Right lung (tissue), 5 donors: ENCODE results near the gene SMARCC2. TPM values are rescaled to one million over a fixed set of nuclear protein-coding genes. Genes with fewer than 3 reads are reported as not detected.
"Not testable (repeated sequence)": the region's sequence is repeated elsewhere in the genome, so short reads cannot be mapped to it uniquely, and the experiment has no call there.

ENCODE experiments used
- DNase-seq, 2 donors: peaks; one replicate each; pipeline ENCODE4 v3.0.0-alpha.2; 2013
- polyA plus RNA-seq, 5 donors: library from polyadenylated mRNA; unstranded; fragments of 120-200 nt; gene quantifications; one replicate each; pipeline versions ENCODE4 v1.2.1 to v1.2.3, GENCODE V29; 2013; ENCODE audit warnings: inconsistent platforms in 1 of 5, low replicate concordance in 1 of 5; ENCODE audit not compliant: insufficient read length in 5 of 5, insufficient read depth in 1 of 5

SMARCC2 gene
- polyA plus RNA-seq, 5 donors: 90.6 to 124 (median 119) TPM

DNA sequence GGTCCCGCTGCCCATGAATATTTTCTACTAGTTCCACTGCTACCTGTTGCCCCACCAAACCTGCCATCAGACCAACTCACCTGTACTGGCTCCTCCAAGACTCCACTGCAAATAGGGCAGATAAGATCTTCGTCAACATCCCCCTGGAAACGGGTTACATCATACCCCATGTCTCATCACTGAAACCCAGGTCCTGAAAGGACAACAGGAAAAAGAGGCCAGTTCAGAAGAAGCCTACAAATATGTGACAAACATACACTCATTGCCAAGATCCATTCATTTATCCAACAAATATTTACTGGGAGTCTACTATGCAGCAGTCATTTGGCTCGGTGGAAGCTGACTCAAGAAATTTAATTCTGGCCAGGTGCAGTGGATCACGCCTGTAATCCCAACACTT, 24.6 kb upstream of the SMARCC2 start:
- DNase-seq: no peak

DNA sequence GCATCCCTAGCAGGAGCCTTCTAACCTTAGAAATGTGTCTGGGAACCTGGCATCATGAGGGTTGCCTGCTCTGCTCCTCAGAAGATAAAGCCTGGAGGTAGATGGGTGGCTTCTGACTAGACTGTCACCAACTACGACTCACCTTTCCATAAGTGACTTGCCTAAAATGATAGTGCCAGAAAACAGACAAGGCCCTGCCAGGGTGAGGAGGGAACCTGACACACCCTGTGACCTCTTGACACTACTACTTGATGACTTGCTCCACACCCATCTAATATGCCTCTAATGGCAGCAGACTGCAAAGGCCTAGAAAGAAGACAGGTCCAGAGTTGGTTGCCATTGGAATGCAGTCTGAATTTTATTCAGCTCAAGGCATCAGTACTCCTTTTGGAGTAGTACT, 23.1 kb upstream of the SMARCC2 start:
- DNase-seq: no peak

DNA sequence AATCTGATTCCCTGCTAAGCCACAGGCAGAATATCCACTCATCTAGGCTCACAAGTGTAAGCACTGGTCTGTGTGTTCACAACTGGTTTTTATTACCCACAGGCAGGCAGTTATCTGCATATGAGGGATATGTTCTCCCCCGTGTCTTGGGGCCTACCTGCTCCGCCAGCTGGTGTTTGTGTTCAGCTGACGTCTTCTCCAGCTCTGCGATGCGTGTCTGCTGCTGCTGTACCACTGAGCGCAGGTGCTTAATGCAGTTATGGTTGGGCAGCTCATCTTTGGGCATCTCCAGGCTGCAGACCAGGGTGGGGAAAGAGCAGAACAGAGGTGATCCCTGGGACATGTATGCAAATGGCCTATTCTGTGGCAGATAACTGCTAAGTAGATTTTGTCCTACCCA, 18.7 kb upstream of the SMARCC2 start:
- DNase-seq: no peak

DNA sequence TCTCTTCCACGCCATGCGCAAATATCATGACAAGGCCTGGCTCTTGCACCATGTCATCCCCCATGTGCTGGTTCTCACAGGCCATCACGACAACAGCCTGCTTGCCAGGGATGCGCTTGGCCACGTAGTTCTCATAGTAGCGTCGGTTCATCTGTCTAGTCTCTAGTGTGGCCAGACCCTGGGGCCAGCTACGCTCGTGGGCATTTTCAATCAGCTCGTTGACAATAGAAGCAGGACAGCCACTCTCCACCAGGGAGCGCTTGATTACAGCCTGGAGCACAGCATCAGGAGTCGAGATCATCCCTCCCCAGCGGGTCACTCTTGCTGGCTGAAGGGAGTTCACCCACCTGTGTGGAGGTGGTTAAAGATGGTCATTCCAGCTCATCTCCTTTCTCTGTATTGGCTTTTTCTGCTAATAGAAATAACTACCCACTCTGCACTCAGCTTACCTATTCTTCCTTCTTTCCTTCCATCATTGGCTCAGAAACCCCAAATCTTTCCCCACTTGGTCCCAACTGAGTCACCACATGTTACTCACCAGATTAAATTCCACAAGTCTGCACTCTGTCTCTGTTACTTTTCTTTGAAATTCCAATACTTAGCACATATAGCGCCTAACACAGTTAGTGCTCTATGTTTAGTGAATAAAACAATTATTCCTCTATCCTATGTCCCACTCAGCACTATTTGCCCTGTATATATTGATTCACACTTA, 17.3 kb upstream of the SMARCC2 start:
- DNase-seq: no peak

DNA sequence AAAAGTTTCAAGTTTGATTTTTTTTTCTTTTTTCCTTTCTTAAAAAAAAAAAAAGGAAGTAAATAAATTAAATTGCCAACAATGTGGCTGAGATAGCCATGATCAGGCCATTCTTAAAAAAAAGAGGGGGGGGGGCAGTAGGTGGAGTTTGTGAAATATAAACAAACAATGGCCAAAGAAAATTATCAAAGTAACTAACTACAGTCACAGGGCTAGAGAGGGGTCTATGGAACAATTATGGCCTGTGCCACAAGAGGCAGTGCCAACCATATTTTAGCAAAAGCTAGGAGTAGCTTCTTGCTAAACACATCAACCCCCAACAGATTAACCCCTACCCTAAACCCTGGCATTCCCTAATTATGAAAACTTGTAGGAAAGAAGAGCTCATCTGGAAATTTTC, 16.2 kb upstream of the SMARCC2 start:
- DNase-seq: no peak

DNA sequence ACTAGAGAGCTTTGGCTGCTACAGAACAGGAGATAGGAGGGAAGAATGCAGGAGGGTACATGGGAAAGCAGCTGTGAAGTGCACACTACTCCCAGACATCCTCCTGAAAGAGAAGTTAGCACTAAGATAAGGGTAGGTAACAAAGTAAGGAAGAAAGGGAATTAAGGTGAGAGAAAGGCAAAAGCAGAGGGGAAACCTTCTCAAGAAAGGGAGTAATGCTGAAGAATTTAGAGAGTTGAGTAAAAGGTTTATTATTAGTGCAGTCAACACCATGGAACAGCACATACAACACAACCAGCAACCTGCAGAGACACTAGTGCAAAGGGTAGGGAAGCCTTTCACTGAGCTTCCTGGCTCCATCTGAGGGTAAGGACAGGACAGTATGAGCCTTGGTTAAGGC, 15.0 kb upstream of the SMARCC2 start:
- DNase-seq: no peak

DNA sequence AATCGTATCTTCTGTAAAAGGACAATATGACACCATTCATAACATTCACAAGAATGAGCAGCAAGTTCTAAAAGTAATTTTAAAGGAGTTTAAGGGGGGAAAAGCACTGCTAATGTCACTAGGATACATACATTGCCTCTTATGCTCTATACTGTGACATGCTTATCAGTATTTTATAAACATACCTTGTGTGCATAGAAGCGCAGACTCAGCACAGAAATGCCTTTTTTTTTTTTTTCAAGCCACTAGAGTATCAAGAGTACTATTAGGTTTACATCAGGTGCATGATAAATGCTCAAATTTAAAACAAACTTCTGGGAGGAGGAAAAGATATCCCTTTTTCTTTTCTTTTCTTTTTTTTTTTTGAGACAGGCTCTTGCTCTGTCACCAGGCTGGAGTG, 13.6 kb upstream of the SMARCC2 start:
- DNase-seq: no peak

DNA sequence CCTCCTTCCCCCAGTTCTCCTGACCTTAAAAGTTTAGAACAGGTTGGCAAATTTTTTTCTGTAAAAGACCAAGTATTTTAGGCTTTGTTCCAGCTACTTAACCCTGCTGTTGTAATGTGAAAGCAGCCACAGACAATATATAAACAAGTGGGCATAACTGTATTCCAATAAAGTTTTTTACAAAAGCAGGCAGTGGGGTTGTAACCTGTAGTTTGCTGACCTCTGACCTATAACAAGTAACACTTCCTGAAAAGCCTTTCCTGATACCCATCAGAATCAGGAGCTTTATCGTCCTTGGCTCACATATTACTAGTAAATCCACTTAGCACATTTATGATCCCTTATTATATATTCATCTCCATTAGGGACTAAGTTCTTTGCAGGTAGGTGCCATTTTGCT, 13.1 kb upstream of the SMARCC2 start:
- DNase-seq: no peak

DNA sequence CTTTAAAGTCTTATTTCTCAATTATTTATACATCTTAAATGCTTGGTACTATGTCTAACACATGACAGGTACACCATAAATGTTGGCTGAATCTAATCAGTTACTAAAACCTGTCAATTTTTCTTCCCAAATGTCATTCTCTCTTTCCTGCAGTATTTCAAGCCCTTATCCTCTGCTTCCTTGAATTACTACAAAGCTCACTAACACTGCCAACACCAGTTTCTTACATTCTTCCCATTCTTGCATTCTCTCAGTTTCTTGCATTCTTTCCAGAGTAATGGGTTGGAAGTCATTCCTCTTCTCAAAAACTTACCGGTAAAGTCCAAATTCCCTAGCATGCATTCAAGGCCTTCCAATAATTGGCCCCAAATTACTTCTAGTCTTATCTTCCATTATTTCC, 9.6 kb upstream of the SMARCC2 start:
- no peak for DNase-seq

DNA sequence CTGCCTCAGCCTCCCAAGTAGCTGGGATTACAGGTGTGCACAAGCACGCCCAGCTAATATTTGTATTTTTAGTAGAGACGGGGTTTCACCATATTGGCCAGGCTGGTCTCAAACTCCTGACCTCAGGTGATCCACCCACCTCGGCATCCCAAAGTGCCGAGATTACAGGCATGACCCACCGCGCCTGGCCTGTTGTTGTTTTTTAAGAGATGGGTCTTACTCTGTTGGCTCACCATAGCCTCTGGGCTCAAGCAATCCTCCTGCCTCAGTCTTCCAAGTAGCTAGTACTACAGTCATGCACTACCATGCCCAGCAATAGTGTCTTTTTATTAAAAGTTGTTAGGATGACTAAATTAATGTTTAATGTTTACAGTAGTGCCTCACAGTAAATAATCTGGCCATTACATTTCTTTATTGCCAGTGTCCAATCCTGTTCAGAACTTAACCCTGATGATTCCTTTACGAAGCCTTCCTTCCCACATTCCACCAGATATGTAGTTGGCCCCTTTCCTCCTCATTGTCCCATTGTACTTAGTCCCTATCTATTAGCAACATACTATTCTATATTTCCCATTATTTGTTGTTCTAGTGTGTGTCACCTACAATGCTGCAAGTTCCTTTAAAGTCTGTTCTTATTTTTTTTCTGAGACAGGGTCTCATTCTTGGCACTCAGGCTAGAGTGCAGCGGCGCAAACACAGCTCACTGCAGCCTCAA, 8.8 kb upstream of the SMARCC2 start:
- no peak for DNase-seq

DNA sequence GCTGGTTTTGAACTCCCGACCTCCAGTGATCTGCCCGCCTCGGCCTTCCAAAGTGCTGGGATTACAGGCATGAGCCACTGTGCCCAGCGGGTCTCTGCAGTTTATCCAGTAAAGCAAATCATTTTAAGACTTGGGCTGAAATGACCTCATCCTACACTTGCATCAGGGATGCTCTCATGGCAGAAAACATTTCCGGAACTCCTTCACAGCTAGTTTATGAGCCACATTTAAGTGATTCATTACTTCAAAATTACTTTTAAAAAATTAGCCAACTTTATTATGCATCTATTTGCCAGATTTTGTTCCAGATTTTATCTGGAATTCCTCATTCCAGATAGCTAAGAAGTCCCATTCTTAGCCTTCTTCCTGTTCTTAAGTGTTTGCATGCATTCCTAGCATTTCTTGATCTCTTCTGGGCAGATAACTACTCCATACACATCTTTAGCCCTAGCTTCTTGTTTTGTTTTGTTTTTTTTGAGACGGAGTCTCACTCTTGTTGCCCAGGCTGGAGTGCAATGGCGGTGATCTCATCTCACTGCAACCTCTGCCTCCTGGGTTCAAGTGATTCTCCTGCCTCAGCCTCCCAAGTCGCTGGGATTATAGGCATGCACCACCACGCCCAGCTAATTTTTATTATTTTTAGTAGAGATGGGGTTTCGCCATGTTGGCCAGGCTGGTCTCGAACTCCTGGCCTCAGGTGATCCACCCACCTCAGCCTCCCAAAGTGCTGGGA, 7.7 kb upstream of the SMARCC2 start:
- DNase-seq: not testable (repeated sequence)

DNA sequence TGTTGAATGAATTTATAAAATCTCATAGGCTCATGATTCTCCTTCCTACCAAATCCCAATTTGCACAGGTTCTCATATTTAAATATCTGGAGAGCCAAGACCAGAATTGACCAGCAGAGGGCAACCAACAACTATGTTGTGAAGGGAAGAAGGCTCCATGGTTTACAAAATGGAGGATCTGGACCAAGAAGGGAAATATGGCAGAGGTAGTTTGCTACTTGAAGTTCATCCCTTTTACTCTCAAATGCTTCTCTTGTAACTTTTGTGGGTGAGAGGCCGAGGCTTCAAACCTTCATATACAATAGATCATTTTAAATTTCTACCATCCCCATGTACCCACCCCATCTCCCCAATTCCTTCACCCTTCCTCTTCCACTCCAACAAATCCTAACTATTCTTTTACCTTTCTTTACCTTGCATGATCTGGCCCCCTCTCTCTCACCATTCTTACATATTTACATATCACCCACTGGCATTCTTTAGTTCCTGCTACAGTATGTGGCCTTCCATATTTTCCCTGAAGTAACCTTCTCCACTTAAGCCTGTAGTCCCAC, 3.8 kb upstream of the SMARCC2 start:
- peak; percentile 38 to 65 for DNase-seq

DNA sequence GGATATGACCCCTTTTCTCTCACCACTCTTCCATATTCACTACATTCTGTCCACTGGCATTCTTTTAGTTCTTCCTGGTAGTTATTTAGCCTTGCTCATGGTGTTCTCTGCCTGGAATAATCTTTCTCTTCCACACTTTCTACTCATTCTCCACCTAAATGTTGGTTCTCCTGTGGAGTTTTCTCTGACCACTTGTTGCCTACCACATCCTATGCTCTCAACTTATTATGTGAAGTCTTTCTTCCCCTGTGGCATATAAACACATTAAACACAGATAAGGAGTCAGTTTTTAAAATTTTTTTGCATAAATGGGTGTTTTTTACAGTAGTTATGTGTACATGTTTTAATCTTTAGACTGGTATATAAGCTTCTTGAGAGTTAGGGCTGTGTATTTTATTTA, 3.3 kb upstream of the SMARCC2 start:
- no peak for DNase-seq

DNA sequence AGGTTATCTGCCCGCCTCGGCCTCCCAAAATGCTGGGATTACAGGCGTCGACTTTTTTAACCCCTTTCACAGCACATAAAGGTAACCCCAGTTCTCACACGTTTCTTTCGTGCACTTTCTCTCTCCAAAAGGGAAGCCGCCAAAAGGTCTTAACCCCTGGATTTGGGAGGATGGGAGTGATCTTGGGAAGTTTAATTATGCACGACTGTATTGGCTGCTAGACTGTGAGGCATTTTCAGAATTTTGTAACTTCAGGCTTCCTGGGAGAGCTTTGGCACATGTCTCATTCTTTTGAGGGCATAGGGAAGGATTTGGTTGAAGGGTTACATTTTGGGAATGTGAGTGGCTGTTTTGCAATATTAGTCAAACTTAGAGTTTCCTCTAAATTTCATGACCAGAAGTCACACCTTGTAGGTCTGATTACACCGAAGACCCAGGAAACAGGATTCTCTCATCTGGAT, 1.4 kb upstream of the SMARCC2 start:
- DNase-seq: no peak

DNA sequence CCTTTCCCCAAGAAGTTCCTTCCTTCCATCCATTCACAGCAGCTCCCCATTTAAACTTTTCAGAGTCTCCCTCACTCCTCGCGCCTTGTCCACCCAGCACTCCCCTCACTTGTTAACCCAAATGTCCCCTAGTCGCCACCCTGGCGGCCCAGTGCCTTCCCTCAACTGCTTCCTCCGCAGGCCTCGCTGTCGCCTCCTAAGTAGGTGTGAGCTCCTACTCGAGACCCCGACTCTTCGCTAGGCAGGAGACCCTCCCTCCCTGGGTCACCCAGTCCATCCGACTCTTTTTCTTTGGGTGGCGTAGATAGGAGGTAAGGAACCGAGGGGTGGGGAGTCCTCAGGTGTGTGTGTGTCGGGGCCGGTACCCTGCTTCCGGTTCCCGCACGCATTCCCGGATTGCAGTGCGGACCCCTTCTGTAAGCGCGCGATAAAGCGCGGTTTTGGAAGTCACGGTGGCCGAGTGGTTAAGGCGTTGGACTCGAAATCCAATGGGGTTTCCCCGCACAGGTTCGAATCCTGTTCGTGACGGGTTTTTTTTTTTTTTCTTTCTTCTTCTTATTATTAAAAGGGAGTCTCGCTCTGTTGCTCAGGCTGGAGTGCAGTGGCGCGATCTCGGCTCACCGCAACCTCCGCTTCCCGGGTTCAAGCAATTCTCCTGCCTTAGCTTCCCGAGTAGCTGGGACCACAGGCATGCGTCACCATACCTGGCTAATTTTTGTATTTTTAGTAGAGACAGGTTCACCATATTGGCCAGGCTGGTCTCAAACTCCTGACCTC, 823 bp upstream of the SMARCC2 start:
- peak; percentile 90 to 94 for DNase-seq

DNA sequence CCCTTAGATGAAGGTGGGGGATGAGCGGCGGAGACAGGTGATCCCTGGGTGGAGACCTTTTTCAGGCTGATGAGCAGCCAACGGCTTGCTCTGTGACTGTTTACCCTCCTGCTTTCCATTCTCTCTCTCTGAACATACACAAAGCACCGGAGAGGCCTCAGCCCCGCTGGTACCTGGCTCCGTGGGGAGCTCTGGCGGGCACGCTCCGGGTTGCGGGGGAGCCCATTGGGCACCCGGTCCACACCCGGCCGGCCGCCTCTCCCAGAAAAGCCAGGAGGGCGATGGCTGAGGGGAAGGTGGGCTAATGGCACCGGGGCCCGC, 545 bp downstream of the SMARCC2 start:
- DNase-seq: no peak

DNA sequence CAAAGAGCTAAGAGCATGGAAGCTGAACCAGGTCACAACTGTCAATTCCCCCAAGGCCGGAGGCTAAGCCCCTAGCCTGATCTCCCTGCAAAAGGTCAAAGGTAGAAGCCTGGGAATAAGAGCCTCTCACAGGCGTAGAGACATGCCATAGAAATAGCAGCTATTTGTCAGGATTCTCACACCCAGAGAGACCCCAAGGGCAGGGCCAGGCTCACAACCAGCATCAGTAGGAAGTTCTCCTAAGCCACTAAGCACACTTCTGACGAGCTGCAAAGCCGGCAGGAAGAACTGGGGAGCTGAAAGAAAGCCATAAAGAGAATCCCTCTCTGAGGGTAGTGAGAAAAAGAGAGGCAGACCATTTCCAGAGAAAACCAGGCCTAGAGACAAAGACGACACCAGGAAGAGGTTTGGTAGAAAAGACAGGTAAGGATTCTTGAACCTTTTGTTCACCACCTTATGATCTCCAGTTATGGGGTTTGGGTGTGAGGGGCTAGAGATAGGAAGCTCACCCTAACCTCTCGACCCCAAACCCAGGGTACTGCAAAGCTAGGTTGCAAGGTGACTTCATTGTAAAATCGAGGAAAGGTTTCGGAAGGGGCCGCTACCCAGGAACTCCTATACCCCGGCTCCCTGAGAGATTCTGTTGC, 1.0 kb downstream of the SMARCC2 start:
- DNase-seq: no peak

DNA sequence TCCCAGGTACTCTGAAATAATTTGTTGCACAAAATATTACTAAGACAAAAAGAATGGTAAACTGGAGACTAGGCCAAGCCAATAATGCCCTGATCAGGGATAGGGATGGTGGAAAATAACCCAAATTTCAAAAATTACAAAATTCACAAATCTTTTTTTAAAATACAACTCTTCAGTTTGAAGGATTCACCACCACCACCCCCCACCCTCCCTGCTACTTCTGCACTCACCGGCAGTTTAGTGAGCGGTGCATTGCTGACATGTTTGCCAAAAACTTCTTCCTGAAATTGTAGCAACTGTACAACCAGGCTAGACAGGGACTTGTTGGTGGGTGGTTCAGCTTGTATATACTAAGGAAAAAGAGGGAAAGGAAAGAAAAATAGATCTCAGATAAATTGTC, 2.3 kb downstream of the SMARCC2 start:
- no peak for DNase-seq

DNA sequence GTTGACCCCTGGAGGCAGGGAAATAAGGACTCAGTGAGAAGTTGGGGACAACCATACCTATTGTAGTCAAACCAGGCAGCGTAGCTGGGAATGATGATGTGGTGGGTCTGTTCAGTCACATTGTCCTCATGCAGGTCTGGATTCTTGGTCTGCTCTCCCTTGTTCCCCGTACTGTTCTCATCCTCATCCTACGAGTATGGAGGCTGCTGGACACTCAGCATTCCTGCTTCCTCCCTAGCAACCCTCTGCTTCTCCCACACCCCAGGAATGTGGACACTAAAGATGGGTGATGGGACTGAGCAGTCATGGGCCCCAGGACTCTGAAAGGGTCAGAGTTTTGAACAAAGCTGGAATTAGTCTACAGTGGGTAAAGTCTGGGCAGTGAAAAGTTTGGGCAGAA, 10.9 kb downstream of the SMARCC2 start:
- DNase-seq: no peak

DNA sequence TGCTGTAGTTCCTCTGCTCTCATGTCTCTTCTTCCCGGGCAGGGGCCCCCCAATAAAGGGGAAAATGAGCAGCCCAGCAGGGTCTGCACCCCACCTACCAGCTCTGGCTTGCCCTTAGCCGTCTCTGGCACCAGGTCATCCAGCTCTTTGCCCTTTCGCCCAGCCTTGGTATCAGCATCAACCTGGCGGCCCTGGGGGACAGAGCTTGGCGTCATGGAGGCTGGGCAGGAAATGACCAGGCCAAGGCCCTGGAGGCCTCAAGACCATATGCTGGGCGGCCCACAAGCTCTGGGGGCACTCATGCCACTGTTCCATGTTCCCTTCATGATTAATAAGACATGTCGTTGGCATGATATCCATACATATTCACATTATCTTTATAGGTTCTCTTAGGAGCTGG, 16.4 kb downstream of the SMARCC2 start:
- no peak for DNase-seq

DNA sequence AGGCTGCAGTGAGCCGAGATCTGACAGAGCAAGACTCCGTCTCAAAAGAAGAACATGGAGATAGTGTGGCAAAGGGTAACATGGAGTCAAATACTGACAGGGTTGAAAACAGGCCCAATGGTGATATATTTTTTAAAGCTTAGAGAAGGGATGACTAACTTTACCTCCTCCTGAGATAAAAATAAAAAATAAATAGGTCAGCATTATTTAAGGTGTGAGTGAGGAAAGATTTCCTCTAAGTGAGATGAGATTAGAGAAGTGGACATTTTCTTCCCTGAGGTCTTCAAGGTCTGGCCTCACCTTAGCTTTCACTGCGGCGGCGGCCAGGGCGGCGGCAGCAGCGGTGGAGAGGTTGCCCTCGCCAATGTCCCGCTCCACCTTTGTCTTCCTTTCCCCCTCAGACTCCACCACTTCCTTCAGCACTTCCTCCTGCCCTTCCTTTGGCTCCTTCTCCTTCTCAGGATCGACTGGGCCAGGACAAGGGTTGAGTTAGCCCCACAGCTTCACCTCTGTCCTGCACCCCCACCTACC, 20.0 kb downstream of the SMARCC2 start:
- no peak for DNase-seq
